Kidney glomerular epithelial cell (primary cell): ENCODE results near the gene TSPAN33.
"Not testable (repeated sequence)": the region's sequence is repeated elsewhere in the genome, so short reads cannot be mapped to it uniquely, and the experiment has no call there.

ENCODE experiments used
- DNase-seq: peaks from one replicate; lab custom pipeline; 2025; lab: John Stamatoyannopoulos, UW

TSPAN33 gene

DNA sequence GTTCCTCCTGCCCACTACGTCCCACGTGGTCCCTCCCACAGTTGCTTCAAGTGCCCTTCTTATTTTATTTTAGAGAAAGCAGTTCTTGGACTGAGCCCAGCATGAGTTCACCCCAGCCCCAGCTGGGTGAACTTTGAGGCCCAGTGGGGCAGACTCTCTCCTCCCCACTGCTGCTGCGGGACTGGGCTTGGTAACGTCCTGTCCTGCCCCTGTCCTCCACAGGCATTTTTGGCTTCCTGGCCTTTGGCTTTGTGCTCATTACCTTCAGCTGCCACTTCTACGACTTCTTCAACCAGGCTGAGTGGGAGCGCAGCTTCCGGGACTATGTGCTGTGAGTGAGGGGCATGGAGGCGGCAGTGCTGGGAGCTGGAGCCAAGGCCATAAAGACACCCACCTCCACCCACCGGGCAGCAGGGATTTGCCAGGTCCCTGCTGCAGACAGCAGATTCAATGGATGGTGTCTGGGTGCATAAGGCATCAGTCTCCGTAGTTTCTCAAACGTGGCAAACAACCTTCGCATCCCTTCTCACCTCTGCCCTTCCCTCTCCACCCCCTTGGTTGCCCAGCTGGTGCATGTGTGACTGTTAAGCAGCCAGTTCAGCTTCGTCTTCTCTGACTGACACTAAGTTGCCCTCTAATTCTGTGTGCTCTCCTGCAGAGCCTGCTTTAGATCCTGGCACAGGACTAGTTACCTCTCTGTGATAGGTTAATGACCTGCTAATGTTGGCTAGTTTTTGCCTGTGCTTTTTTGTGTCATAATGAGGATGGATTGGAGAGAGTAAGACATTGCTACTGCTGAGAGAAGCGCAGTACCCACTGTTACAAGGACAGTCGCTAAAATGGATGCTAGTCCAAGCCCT lies 64.8 kb downstream of the TSPAN33 start:
- no peak for DNase-seq

DNA sequence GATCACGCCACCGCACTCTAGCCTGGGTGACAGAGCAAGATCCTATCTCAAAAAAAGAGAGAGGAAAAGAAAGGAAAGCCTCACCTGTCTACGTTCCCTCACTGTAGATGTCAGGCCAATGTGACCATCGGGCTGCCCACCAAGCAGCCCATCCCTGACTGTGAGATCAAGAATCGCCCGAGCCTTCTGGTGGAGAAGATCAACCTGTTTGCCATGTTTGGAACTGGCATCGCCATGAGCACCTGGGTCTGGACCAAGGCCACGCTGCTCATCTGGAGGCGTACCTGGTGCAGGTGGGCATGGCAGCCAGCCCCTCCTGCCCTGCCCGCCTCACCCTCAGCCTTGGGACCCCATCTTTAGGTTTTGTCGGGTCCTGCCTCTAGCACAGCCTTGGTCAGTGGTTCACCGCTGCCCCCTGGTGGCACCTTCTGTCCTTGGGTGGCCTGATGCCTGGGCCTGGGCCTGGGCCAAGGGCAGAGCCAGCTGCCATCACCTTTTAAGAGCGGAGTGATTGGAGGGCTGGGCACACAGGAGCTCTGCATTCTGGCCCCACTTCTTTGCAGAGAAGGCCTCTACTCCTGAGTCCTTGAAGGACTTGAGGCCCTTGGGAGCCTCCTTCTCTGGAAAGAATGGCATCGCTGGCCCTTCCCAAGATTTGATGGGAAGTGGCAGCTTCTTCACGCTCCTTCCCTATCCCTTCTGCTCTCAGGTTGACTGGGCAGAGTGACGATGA lies 65.9 kb downstream of the TSPAN33 start:
- peak; percentile 25 for DNase-seq

DNA sequence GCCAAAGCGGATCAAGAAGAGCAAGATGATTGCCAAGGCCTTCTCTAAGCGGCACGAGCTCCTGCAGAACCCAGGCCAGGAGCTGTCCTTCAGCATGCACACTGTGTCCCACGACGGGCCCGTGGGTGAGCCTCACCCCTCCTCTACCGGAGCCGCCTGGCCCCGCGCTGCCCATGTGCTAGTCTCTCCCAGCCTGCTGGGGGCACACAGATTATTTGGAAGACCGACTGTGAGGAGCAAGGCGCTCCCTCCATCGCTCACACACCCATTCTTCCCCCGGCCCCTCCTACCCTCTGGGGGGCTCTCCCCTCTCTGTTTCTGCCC lies 66.4 kb downstream of the TSPAN33 start:
- no peak for DNase-seq

DNA sequence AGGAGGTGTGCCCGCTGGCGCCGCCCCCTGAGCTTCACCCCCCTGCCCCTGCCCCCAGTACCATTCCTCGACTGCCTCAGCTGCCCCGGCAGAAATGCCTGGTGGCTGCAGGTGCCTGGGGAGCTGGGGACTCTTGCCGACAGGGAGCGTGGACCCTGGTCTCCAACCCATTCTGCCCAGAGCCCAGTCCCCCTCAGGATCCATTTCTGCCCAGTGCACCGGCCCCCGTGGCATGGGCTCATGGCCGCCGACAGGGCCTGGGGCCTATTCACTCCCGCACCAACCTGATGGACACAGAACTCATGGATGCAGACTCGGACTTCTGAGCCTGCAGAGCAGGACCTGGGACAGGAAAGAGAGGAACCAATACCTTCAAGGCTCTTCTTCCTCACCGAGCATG lies 67.6 kb downstream of the TSPAN33 start:
- no peak for DNase-seq

DNA sequence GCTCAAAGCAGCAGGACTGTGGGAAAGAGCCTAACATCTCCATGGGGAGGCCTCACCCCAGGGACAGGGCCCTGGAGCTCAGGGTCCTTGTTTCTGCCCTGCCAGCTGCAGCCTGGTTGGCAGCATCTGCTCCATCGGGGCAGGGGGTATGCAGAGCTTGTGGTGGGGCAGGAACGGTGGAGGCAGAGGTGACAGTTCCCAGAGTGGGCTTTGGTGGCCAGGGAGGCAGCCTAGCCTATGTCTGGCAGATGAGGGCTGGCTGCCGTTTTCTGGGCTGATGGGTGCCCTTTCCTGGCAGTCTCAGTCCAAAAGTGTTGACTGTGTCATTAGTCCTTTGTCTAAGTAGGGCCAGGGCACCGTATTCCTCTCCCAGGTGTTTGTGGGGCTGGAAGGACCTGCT lies 68.1 kb downstream of the TSPAN33 start:
- no peak for DNase-seq

DNA sequence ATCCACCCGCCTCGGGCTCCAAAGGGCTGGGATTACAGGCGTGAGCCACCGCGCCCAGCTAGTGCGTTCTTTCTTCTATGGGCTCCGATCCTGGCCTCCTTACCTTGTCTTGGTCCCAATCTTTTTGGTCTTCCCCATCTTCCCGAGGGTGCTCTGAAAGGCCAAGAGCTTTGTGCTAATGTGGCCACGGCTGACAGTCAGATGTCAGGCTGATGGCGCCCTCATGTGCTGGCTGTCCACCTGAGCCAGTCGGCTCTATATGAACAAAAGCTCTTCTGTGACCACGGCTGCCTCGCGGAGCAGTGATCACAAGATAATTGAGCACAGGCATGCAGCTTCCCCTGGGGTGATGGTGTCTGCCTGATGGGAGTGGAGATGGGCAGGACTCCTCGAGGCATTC lies 69.3 kb downstream of the TSPAN33 start:
- DNase-seq = no peak

DNA sequence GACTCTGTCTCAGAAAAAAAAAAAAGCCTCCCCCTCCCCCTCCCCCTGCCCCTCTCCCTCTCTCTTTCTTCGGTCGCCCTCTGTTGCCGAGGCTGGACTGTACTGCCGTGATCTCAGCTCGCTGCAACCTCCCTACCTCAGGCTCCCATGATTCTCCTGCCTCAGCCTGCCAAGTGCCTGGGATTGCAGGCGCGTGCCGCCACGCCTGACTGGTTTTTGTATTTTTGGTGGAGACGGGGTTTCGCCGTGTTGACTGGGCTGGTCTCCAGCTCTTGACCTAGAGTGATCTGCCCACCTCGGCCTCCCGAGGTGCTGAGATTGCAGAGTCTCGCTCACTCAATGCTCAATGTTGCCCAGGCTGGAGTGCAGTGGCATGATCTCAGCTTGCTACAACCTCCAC lies 71.2 kb downstream of the TSPAN33 start:
- not testable (repeated sequence) for DNase-seq

DNA sequence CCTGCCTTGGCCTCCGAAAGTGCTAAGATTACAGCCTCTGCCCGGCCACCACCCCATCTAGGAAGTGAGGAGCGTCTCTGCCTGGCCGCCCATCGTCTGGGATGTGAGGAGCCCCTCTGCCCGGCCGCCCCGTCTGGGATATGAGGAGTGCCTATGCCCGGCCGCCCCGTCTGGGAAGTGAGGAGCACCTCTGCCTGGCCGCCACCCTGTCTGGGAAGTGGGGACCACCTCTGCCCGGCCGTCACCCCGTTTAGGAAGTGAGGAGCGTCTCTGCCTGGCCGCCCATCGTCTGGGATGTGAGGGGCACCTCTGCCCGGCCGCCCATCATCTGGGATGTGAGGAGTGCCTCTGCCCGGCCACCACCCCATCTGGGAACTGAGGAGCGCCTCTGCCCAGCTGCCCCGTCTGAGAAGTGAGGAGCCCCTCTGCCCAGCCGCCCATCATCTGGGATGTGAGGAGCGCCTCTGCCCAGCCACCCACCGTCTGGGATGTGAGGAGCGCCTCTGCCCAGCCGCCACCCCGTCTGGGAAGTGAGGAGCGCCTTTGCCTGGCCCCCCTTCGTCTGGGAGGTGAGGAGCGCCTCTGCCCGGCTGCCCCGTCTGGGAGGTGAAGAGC lies 71.7 kb downstream of the TSPAN33 start:
- DNase-seq = not testable (repeated sequence)

DNA sequence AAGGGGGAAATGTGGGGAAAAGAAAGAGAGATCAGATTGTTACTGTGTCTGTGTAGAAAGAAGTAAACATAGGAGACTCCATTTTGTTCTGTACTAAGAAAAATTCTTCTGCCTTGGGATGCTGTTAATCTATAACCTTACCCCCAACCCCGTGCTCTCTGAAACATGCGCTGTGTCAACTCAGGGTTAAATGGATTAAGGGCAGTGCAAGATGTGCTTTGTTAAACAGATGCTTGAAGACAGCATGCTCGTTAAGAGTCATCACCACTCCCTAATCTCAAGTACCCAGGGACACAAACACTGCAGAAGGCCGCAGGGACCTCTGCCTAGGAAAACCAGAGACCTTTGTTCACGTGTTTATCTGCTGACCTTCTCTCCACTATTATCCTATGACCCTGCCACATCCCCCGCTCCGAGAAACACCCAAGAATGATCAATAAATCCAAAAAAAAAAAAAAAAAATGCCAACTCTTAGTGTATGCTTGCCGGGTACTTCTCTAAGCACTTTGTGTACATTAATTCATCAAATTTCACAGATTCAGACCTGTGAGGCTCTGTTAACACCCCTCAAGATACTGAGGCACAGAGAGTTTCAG lies 72.4 kb downstream of the TSPAN33 start:
- DNase-seq = not testable (repeated sequence)

DNA sequence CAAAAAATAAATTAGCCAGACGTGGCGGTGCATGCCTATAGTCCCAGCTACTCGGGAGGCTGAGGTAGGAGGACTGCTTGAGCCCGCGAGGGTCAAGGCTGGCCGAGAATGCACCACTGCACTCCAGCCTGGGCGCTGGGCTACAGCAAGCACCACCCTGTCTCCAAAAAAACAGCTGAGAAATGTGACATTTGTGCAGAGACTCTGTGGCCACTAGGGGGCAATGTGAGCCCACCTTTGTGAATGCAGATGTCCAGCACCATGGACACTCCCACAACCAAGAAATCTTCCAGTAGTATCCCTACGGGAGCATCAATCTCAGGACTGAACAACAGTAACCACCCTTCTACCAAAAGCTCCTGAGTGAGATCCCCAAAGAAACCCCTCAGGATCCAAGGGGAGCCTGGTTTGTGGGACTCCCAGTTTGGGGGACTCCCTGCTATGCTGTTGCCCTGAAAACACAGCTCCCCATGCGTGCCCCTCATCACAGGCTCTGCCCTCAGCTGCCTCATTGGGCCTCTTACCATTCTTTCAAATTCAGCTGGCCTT lies 74.1 kb downstream of the TSPAN33 start:
- DNase-seq = peak; percentile 81

DNA sequence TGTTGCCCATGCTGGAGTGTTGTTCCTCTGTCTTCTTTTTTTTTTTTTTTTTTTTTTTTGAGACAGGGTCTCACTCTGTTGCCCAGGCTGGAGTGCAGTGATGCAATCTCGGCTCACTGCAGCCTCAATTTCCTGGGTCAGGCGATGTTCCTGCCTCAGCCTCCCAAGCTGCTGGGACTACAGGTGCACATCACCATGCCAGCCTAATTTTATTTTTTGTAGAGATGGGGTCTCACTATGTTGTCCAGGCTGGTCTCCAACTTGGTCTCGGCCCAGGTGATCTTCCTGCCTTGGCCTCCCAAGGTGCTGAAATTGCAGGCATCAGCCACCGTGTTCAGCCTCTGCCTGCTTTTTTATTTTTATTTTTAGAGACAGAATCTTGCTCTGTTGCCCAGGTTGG lies 74.7 kb downstream of the TSPAN33 start:
- DNase-seq = not testable (repeated sequence)
